ENCODE data around the gene PFKM.

PFKM gene

GRCh38 chr12:48157889-48158370, 38.8 kb downstream of the PFKM start:
- peak; percentile 12 for DNase-seq

GRCh38 chr12:48160046-48160445, 40.9 kb downstream of the PFKM start:
- peak; percentile 55 for DNase-seq

GRCh38 chr12:48160807-48161206, 41.6 kb downstream of the PFKM start:
- peak; percentile 99 for DNase-seq

- no peak for DNase-seq
These were observed 44.1 kb downstream of the PFKM start for GRCh38 chr12:48163150-48163747.

GRCh38 chr12:48164451-48164850, 45.3 kb downstream of the PFKM start:
- DNase-seq = no peak

- peak; percentile 85 for DNase-seq
These were observed 46.2 kb downstream of the PFKM start for GRCh38 chr12:48165089-48165981.

GRCh38 chr12:48169011-48169410, 49.8 kb downstream of the PFKM start:
- no peak for DNase-seq

GRCh38 chr12:48175613-48176416, 56.7 kb downstream of the PFKM start:
- no peak for DNase-seq

GRCh38 chr12:48176417-48176751, 57.2 kb downstream of the PFKM start:
- no peak for DNase-seq

- DNase-seq = no peak
These were observed 58.8 kb downstream of the PFKM start for GRCh38 chr12:48177982-48178381.

- DNase-seq = no peak
These were observed 60.3 kb downstream of the PFKM start for GRCh38 chr12:48179466-48179865.

- DNase-seq = no peak
These were observed 61.3 kb downstream of the PFKM start for GRCh38 chr12:48180424-48180823.

GRCh38 chr12:48180857-48181495, 61.8 kb downstream of the PFKM start:
- DNase-seq = no peak

- DNase-seq = no peak
These were observed 63.5 kb downstream of the PFKM start for GRCh38 chr12:48182631-48183030.

GRCh38 chr12:48183091-48183875, 64.1 kb downstream of the PFKM start, which contains the start of gene CCDC184:
TSS of gene CCDC184 (plus strand) at chr12:48183644. CDS start at chr12:48184123, 479 bp downstream.
- peak; percentile 83 for DNase-seq

- no peak for DNase-seq
These were observed 64.8 kb downstream of the PFKM start for GRCh38 chr12:48183876-48184548.

GRCh38 chr12:48184549-48184922, 65.4 kb downstream of the PFKM start:
- DNase-seq = no peak

GRCh38 chr12:48185181-48185919, 66.2 kb downstream of the PFKM start:
- DNase-seq = no peak

- DNase-seq = no peak
These were observed 68.9 kb downstream of the PFKM start for GRCh38 chr12:48187916-48188695.
